Measurements from ENCODE around the gene SUGP2.

SUGP2 gene

DNA sequence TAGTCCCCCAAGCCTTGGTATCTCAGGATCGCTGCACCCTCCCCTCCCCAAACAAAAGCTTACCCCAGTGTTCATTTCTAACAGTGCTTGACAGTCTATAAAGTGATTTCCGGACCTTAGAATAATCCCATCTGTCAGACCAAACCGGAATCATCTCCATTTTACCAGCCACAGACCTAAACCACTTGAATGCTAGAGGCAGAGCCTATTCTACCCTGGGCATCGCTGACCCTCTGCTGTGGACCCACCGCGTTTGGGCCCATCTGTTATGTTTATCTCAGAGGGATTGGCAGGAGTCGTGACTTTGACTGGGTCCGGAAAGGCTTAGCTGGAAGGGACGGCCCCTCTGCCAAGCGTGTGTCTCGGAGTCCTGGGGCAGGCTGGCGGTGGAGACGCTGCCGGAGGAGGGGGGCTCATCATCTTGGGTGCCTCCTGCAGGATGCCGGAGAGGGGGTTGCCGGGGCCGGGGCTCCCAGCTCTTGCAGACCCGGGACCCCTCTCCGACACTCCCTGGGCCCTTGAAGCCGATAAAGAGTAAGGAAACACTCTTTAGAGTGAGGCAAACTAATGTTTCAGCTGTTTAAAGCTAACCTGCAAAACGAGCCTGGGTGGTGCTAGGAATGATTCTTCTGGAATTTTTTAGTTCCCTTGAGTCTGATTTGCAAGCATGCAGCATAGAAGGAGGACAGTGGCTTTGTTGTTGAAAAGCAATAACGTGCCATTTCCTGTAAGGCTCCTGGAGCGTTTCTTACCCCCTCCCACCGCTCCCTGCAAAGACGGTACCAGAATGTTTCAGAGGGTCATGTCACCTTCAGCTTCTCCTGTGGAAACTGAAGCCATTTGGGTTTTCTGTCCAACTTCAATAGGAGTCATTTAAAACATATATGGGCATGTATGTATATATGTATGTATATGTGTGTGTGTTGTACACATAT is 31.8 kb upstream of the SUGP2 start:
- no peak for TF ChIP-seq NFRKB (IDR thresholded peaks at IDR 0.05)
- TF ChIP-seq CTBP1 (IDR thresholded peaks at IDR 0.05; ENCODE audit: borderline replicate concordance), result no peak
- TF ChIP-seq SUZ12 (IDR thresholded peaks at IDR 0.05), result no peak
- TF ChIP-seq, protein P1, sequence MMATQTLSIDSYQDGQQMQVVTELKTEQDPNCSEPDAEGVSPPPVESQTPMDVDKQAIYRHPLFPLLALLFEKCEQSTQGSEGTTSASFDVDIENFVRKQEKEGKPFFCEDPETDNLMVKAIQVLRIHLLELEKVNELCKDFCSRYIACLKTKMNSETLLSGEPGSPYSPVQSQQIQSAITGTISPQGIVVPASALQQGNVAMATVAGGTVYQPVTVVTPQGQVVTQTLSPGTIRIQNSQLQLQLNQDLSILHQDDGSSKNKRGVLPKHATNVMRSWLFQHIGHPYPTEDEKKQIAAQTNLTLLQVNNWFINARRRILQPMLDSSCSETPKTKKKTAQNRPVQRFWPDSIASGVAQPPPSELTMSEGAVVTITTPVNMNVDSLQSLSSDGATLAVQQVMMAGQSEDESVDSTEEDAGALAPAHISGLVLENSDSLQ (IDR thresholded peaks at IDR 0.05), result no peak
- ChIA-PET CTCF (no interaction called here), POLR2A (interaction anchor here (0.8 kb wide), 1 partner anchor 40 kb away, joined by 3 read pairs; no protein-coding TSS in a partner anchor)
- no peak for DNase-seq (ENCODE audit: extremely low spot score)

DNA sequence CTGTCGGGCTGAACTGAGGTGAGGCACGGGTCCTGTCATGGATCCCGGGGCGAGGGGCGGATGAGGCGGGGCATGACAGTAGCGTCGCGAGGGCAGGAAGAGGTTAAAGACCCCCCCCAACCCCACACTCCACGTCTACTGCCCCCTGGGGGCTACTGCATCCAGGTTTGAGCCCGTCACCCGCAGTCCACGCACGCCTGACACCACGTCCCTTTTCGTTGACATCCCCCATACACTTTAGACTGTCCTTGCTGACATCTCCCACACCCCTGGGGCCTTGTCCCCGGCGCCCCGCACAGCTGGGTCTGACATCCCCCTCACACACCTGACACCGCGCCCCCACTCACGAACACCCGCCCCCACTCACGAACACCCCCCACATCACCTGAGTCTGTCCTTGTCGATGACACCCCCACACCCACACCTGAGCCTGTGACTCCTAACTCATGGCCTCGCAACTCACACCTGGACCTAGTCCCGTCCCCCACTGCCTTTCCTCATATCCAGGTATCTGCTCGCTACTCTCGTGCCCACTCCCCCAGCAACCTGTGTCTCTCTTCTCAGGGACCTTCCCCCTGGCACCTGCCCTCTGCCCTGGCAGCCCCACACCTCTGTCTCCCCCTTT is 30.9 kb upstream of the SUGP2 start:
- ChIA-PET POLR2A (interaction anchor here (0.8 kb wide), 1 partner anchor 41 kb away, joined by 3 read pairs; no protein-coding TSS in a partner anchor), CTCF (no interaction called here)
- no peak for DNase-seq (ENCODE audit: extremely low spot score)
- no peak for TF ChIP-seq FOXK2 (IDR thresholded peaks at IDR 0.05)
- no peak for TF ChIP-seq LEF1 (IDR thresholded peaks at IDR 0.05; ENCODE audit: borderline replicate concordance)
- no peak for TF ChIP-seq CTBP1 (IDR thresholded peaks at IDR 0.05; ENCODE audit: borderline replicate concordance)
- TF ChIP-seq HDGF (IDR thresholded peaks at IDR 0.05; ENCODE audit: borderline replicate concordance), result no peak
- TF ChIP-seq FOXM1 (IDR thresholded peaks at IDR 0.05; ENCODE audit: borderline replicate concordance), result no peak
- TF ChIP-seq SP1 (IDR thresholded peaks at IDR 0.05), result no peak
- TF ChIP-seq L3MBTL2 (conservative IDR thresholded peaks at IDR 0.05), result no peak
- no peak for TF ChIP-seq ARNT (IDR thresholded peaks at IDR 0.05)
- no peak for TF ChIP-seq ZNF384 (IDR thresholded peaks at IDR 0.05)
- TF ChIP-seq, protein P1 (IDR thresholded peaks at IDR 0.05), result no peak
- TF ChIP-seq NFRKB (IDR thresholded peaks at IDR 0.05), result no peak
- no peak for TF ChIP-seq TARDBP (IDR thresholded peaks at IDR 0.05)
- TF ChIP-seq SUZ12 (IDR thresholded peaks at IDR 0.05), result no peak
- no peak for TF ChIP-seq ELF4 (IDR thresholded peaks at IDR 0.05)
- no peak for TF ChIP-seq FOXA1 (IDR thresholded peaks at IDR 0.05)
- no peak for TF ChIP-seq BHLHE40 (IDR thresholded peaks at IDR 0.05; ENCODE audit: borderline replicate concordance)

DNA sequence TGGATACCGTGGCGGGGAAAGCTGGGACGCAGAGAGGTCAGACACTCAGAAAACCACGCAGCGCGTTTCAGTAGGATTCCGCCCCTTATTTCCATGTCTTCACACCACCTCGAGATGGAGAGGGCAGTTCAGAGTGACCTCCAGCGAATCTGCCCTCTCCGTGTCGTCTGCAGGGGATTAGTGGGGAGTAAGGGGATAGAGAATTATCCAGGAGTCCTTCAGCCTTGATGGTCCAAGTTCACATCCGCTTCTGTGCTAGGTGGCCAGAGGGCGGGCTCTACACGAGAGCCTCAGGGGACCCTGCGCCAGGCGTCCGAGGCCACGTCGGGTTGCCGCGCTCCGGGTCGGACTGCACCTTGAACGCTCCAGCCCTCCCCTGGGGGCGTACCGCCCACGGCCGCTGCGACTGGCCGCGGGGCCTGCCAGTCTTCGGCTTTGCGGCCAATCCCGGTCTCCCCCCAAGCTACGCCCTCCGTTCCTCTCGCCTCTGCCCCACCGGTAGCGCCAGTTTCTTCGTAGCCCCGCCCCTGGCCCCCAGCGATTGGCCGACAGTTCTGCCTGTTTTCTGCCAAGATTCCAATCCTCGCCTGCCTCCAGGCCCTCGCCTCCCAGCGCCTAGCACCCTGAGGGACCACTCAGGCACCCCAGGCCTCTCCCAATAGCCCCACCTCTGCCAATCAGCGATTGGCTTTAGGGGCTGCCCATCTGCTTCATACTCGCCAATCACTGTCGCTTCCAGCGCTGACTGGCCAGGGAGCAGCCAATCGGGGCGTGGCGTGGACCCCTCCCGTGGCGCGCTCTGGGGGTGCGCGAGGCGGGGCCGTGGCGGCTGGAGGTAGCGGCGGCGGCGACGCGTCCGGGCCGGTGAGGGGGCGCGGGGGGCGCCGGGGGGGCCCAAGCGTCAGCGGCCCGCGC is 30.1 kb upstream of the SUGP2 start, which contains the start of gene SLC25A42:
TSS of gene SLC25A42 (plus strand) at position 812 of the 915 bp plus-strand sequence. CDS start 32,131 bp downstream, outside the sequence.
- ChIA-PET CTCF (interaction anchor here (1.2 to 1.5 kb wide), 2 partner anchors 9 to 78 kb away, joined by 4 to 6 read pairs; no protein-coding TSS in a partner anchor), POLR2A (interaction anchor here (1.2 to 1.4 kb wide), 2 partner anchors 19 to 42 kb away, joined by 4 to 6 read pairs; no protein-coding TSS in a partner anchor)
- TF ChIP-seq FOXA1 (IDR thresholded peaks at IDR 0.05) (no peak), SP1 (IDR thresholded peaks at IDR 0.05) (peak; percentile 78; the same call in 1 of the 2 replicates), ELF4 (IDR thresholded peaks at IDR 0.05) (no peak), HDGF (IDR thresholded peaks at IDR 0.05; ENCODE audit: borderline replicate concordance) (no peak), L3MBTL2 (conservative IDR thresholded peaks at IDR 0.05) (no peak; the same call in 1 of the 2 replicates), CTBP1 (IDR thresholded peaks at IDR 0.05; ENCODE audit: borderline replicate concordance) (no peak), BHLHE40 (IDR thresholded peaks at IDR 0.05; ENCODE audit: borderline replicate concordance) (no peak), TARDBP (IDR thresholded peaks at IDR 0.05) (no peak), ZNF384 (IDR thresholded peaks at IDR 0.05) (no peak), FOXM1 (IDR thresholded peaks at IDR 0.05; ENCODE audit: borderline replicate concordance) (peak; percentile 86)
- TF ChIP-seq, protein P1 (IDR thresholded peaks at IDR 0.05), result peak; percentile 100
- peak; percentile 99 for DNase-seq (ENCODE audit: extremely low spot score)

DNA sequence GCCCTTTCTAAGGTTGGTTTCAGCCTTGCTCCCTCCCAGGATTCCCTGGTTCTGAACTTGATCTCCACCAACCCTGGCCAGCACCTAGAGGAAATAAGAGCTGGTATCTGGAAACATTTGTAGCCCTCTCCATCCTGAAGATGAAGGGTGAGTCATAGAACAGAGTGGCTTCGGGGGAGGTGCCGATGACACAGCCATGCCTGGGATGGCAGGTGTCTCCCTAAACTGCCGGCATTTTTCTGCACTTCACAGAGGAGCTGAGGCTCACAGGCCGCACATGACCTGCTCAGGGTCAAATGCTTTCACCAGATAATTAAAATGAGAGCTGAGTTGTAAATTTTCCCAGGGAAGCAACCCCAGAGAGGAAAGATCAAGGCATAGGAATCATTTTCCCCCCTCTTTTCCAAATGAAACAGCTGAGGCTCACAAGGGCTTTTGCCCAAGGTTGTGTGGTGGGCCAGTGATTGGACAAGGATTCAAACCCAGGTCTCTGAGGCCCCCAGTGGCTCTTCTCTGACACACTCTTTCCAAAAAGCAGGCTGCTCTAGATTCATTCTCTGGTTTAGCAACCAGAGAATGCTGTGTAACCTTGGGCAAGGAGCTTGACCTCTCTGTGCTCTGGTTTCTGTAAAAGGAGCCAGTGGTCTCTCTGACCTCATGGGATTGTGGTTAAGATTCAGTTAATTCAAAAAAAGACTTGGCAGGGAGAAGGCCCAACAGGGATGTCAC is 29.3 kb upstream of the SUGP2 start:
- TF ChIP-seq NFRKB (IDR thresholded peaks at IDR 0.05) (no peak), ARNT (IDR thresholded peaks at IDR 0.05) (no peak), L3MBTL2 (conservative IDR thresholded peaks at IDR 0.05) (no peak), ELF4 (IDR thresholded peaks at IDR 0.05) (no peak), CTBP1 (IDR thresholded peaks at IDR 0.05; ENCODE audit: borderline replicate concordance) (no peak), ZNF384 (IDR thresholded peaks at IDR 0.05) (no peak), FOXA1 (IDR thresholded peaks at IDR 0.05) (no peak), BHLHE40 (IDR thresholded peaks at IDR 0.05; ENCODE audit: borderline replicate concordance) (no peak), FOXM1 (IDR thresholded peaks at IDR 0.05; ENCODE audit: borderline replicate concordance) (no peak), TARDBP (IDR thresholded peaks at IDR 0.05) (no peak), FOXK2 (IDR thresholded peaks at IDR 0.05) (no peak), SP1 (IDR thresholded peaks at IDR 0.05) (no peak), LEF1 (IDR thresholded peaks at IDR 0.05; ENCODE audit: borderline replicate concordance) (no peak), SUZ12 (IDR thresholded peaks at IDR 0.05) (no peak), HDGF (IDR thresholded peaks at IDR 0.05; ENCODE audit: borderline replicate concordance) (no peak)
- TF ChIP-seq, protein P1 (IDR thresholded peaks at IDR 0.05), result no peak
- ChIA-PET POLR2A (interaction anchor here (1.2 to 1.4 kb wide), 2 partner anchors 18 to 43 kb away, joined by 4 to 6 read pairs; no protein-coding TSS in a partner anchor), CTCF (interaction anchor here (1.2 to 1.5 kb wide), 2 partner anchors 8 to 79 kb away, joined by 4 to 6 read pairs; no protein-coding TSS in a partner anchor)
- no peak for DNase-seq (ENCODE audit: extremely low spot score)
